HL-60 (cell line): ENCODE results near the gene RFX1.

Source experiments
- DNase-seq, 2 experiments: peaks; one replicate each; pipeline ENCODE4 v3.0.0-alpha.2; 2010 to 2020; ENCODE audit warnings: low read depth in 1 of 2, low spot score in 1 of 2
- H3K27ac ChIP-seq: fragments of 250-450 bp; sonication (Bioruptor Pico); replicated peaks from 2 replicates; pipeline ENCODE4 v1.5.1; 2020; ENCODE audit warnings: mild to moderate bottlenecking, moderate library complexity
- H3K27me3 ChIP-seq: fragments of 250-450 bp; sonication (Bioruptor Pico); 2 replicates; pipeline ENCODE4 v1.5.1; 2021; ENCODE audit warnings: mild to moderate bottlenecking, moderate library complexity; ENCODE audit not compliant: insufficient read depth, poor library complexity, severe bottlenecking
- H3K4me3 ChIP-seq: replicated peaks from 2 replicates; pipeline ENCODE4 v1.5.1; 2011; ENCODE audit warnings: mild to moderate bottlenecking, control low read depth, low read length; ENCODE audit not compliant: insufficient read depth
- CTCF ChIP-seq: IDR thresholded peaks from one replicate; pipeline ENCODE4 v1.5.1; 2011; ENCODE audit warnings: low read length, control low read depth, inconsistent platforms; ENCODE audit not compliant: insufficient read depth
- GABPA ChIP-seq: IDR thresholded peaks from 2 replicates; pipeline ENCODE4 v1.6.1; 2012; ENCODE audit warnings: low read depth
- POLR2AphosphoS5 ChIP-seq: IDR thresholded peaks from 2 replicates; pipeline ENCODE4 v1.6.1; 2012; ENCODE audit warnings: low read depth
- REST ChIP-seq: IDR thresholded peaks from 2 replicates; pipeline ENCODE4 v1.6.1; 2012; ENCODE audit warnings: low read depth; ENCODE audit not compliant: insufficient replicate concordance
- SPI1 ChIP-seq: IDR thresholded peaks from 2 replicates; pipeline ENCODE4 v1.6.1; 2012; ENCODE audit warnings: low read depth, mild to moderate bottlenecking, borderline replicate concordance

RFX1 gene

GRCh38 chr19:13952931-13953531 lies 53.1 kb downstream of the RFX1 start:
- no peaks in the 10 kb centered on the region for H3K27me3 ChIP-seq
- H3K27ac ChIP-seq, result peak overlapping the region; percentile 11
- peak; percentile 21 to 29 for DNase-seq
- TF ChIP-seq POLR2AphosphoS5 (no peak), SPI1 (no peak), GABPA (no peak), CTCF (no peak), REST (no peak)
- H3K4me3 ChIP-seq, result peak overlapping the region; percentile 93

GRCh38 chr19:13952154-13952930 lies 53.8 kb downstream of the RFX1 start, which contains the start of gene DCAF15:
Gene DCAF15, plus strand, starts transcription at chr19:13952509. Its CDS starts 4 bp downstream, at chr19:13952513.
- peak; percentile 99 to 100 for DNase-seq
- no peak; the same call in 1 of the 2 replicates for TF ChIP-seq SPI1
- TF ChIP-seq REST, result peak; percentile 64
- TF ChIP-seq CTCF, result no peak
- peak; percentile 57; the same call in 1 of the 2 replicates for TF ChIP-seq POLR2AphosphoS5
- peak; percentile 54; the same call in 1 of the 2 replicates for TF ChIP-seq GABPA
- Histone ChIP-seq H3K27ac (peak within 1 kb of the TSS; percentile 84), H3K27me3 (no peaks in the 10 kb centered on the region), H3K4me3 (peak within 1 kb of the TSS; percentile 93)

- TF ChIP-seq SPI1 (no peak), POLR2AphosphoS5 (no peak), CTCF (no peak)
- no peak for DNase-seq
- Histone ChIP-seq H3K4me3 (peak overlapping the region; percentile 36), H3K27ac (no peak overlapping the region), H3K27me3 (no peaks in the 10 kb centered on the region)
These were observed 54.3 kb downstream of the RFX1 start for GRCh38 chr19:13951799-13952153.
